ENCODE measurements around the gene PRKAG2.

PRKAG2 gene

GRCh38 chr7:151644554-151644953 lies 232.4 kb downstream of the PRKAG2 start:
- no peak for TF ChIP-seq GATA3 (IDR thresholded peaks at IDR 0.05; ENCODE audit: low read depth, low read length)
- no peak for TF ChIP-seq GATA2 (IDR thresholded peaks at IDR 0.05; ENCODE audit: low read depth, low read length)

- TF ChIP-seq GATA2 (IDR thresholded peaks at IDR 0.05; ENCODE audit: low read depth, low read length) (no peak), GATA3 (IDR thresholded peaks at IDR 0.05; ENCODE audit: low read depth, low read length) (no peak)
These were observed 234.2 kb downstream of the PRKAG2 start for GRCh38 chr7:151642746-151643145.

DNA sequence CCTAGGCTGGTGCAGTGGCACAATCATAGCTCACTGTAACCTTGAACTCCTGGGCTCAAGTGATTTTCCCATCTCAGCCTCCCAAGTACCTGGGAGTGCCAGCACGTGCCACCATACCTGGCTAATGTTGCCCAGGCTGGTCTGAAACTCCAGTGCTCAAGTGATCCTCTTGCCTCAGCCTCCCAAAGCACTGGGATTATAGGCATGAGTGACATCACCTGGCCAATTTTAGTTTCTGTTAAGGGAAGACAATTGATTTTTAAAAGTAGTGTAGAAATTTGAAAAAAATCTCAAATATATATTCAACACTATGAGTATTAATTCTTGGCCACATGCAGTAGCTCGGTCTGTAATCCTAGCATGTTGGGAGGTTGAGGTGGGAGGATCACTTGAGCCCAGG lies 235.3 kb downstream of the PRKAG2 start:
- TF ChIP-seq GATA2 (IDR thresholded peaks at IDR 0.05; ENCODE audit: low read depth, low read length) = no peak
- no peak for TF ChIP-seq GATA3 (IDR thresholded peaks at IDR 0.05; ENCODE audit: low read depth, low read length)

- TF ChIP-seq GATA3 (IDR thresholded peaks at IDR 0.05; ENCODE audit: low read depth, low read length) (no peak), GATA2 (IDR thresholded peaks at IDR 0.05; ENCODE audit: low read depth, low read length) (no peak)
These were observed 239.1 kb downstream of the PRKAG2 start for GRCh38 chr7:151637781-151638261.

DNA sequence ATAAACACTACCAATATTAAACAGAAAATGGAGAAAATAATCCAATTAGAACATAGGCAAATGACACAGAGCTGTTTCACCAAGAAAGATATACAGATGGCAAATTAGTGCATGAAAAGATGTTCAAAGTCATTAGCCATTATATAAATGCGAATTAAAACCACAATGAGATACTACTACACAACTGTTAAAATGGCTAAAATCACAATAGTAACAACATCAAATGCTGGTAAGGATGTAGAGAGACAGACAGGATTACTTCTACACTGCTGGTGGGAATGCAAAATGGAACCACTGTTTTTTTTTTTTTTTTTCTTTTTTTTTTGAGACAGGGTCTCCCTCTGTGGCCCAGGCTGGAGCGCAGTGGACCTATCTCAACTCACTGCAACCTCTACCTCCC lies 242.3 kb downstream of the PRKAG2 start:
- TF ChIP-seq GATA2 (IDR thresholded peaks at IDR 0.05; ENCODE audit: low read depth, low read length) (no peak), GATA3 (IDR thresholded peaks at IDR 0.05; ENCODE audit: low read depth, low read length) (no peak)

- TF ChIP-seq GATA3 (IDR thresholded peaks at IDR 0.05; ENCODE audit: low read depth, low read length) (no peak), GATA2 (IDR thresholded peaks at IDR 0.05; ENCODE audit: low read depth, low read length) (no peak)
These were observed 243.5 kb downstream of the PRKAG2 start for GRCh38 chr7:151633516-151633812.

- TF ChIP-seq GATA3 (IDR thresholded peaks at IDR 0.05; ENCODE audit: low read depth, low read length) = no peak
- no peak for TF ChIP-seq GATA2 (IDR thresholded peaks at IDR 0.05; ENCODE audit: low read depth, low read length)
These were observed 244.0 kb downstream of the PRKAG2 start for GRCh38 chr7:151632750-151633515.

- TF ChIP-seq GATA3 (IDR thresholded peaks at IDR 0.05; ENCODE audit: low read depth, low read length) (no peak), GATA2 (IDR thresholded peaks at IDR 0.05; ENCODE audit: low read depth, low read length) (no peak)
These were observed 244.8 kb downstream of the PRKAG2 start for GRCh38 chr7:151631953-151632749.

- TF ChIP-seq GATA2 (IDR thresholded peaks at IDR 0.05; ENCODE audit: low read depth, low read length) (no peak), GATA3 (IDR thresholded peaks at IDR 0.05; ENCODE audit: low read depth, low read length) (no peak)
These were observed 245.4 kb downstream of the PRKAG2 start for GRCh38 chr7:151631570-151631952.

- no peak for TF ChIP-seq GATA2 (IDR thresholded peaks at IDR 0.05; ENCODE audit: low read depth, low read length)
- TF ChIP-seq GATA3 (IDR thresholded peaks at IDR 0.05; ENCODE audit: low read depth, low read length) = no peak
These were observed 245.9 kb downstream of the PRKAG2 start for GRCh38 chr7:151630851-151631569.

DNA sequence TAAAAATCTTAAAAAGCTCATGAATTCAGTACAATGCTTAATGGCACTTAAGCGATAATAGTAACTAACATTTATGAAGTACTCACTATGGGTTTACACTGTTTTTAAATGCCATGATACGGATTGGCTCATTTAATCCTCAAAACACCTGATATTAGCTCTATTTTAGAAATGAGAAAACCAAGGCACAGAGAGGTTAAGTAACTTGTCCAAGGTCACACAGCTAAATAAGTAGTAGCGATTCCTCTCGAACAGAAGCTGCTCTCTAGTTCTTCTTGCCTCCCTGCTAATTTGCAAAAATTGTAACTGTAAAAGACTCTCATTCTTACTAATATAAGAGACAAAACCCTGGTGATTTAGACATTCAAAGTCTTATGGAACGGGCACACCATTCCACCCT lies 246.6 kb downstream of the PRKAG2 start:
- TF ChIP-seq GATA2 (IDR thresholded peaks at IDR 0.05; ENCODE audit: low read depth, low read length) (no peak), GATA3 (IDR thresholded peaks at IDR 0.05; ENCODE audit: low read depth, low read length) (no peak)

- no peak for TF ChIP-seq GATA3 (IDR thresholded peaks at IDR 0.05; ENCODE audit: low read depth, low read length)
- TF ChIP-seq GATA2 (IDR thresholded peaks at IDR 0.05; ENCODE audit: low read depth, low read length) = no peak
These were observed 247.1 kb downstream of the PRKAG2 start for GRCh38 chr7:151629713-151630272.

GRCh38 chr7:151628846-151629604 lies 247.9 kb downstream of the PRKAG2 start:
- no peak for TF ChIP-seq GATA2 (IDR thresholded peaks at IDR 0.05; ENCODE audit: low read depth, low read length)
- no peak for TF ChIP-seq GATA3 (IDR thresholded peaks at IDR 0.05; ENCODE audit: low read depth, low read length)

Measured in SH-SY5Y (cell line).